Natural killer cell (primary cell): ENCODE data around the gene ZC2HC1C. TPM values are rescaled to one million over a fixed set of nuclear protein-coding genes. Genes with fewer than 3 reads are reported as not detected.

Source experiments
- ATAC-seq, 3 donors: fragments of 150-1000 bp in 2 of 3; fragments of 200-7000 bp in 1 of 3; cut with Tn5 transposase; 1 replicate in 1 of 3; 2 replicates in 2 of 3; pipeline ENCODE4 v1.10.0; 2021; ENCODE audit warnings: mild to moderate bottlenecking in 2 of 3, moderate library complexity in 2 of 3
- DNase-seq, 2 donors: peaks; one replicate each; pipeline versions ENCODE4 v3.0.0 to v3.0.0-alpha.2; 2013 to 2021; ENCODE audit warnings: mixed read lengths in 1 of 2
- H3K27ac ChIP-seq: one replicate; pipeline ENCODE4 v1.5.1; 2013; ENCODE audit warnings: mild to moderate bottlenecking, low read length
- H3K27me3 ChIP-seq: one replicate; pipeline ENCODE4 v1.6.1; 2013; ENCODE audit warnings: low read length; ENCODE audit not compliant: control insufficient read depth, insufficient read depth
- H3K36me3 ChIP-seq: one replicate; pipeline ENCODE4 v1.6.1; 2013; ENCODE audit warnings: low read length; ENCODE audit not compliant: control insufficient read depth, insufficient read depth
- H3K4me1 ChIP-seq: one replicate; pipeline ENCODE4 v1.6.1; 2013; ENCODE audit warnings: low read length; ENCODE audit not compliant: control insufficient read depth, insufficient read depth
- H3K4me3 ChIP-seq: one replicate; pipeline ENCODE4 v1.5.1; 2013; ENCODE audit warnings: low read length
- H3K9me3 ChIP-seq: one replicate; pipeline ENCODE4 v1.6.1; 2013; ENCODE audit warnings: low read length; ENCODE audit not compliant: control insufficient read depth, insufficient read depth
- H3K27ac Mint-ChIP-seq, 2 donors: one replicate each; pipeline ENCODE4 v1.8.0; 2022; ENCODE audit warnings: mild to moderate bottlenecking in 2 of 2, mixed read lengths in 2 of 2, moderate library complexity in 1 of 2
- H3K27me3 Mint-ChIP-seq, 2 donors: one replicate each; pipeline ENCODE4 v1.8.0; 2022; ENCODE audit warnings: low read depth in 2 of 2, mixed read lengths in 2 of 2
- H3K36me3 Mint-ChIP-seq: one replicate; pipeline ENCODE4 v1.8.0; 2022; ENCODE audit warnings: mixed read lengths
- H3K4me1 Mint-ChIP-seq, 2 donors: one replicate each; pipeline ENCODE4 v1.8.0; 2022; ENCODE audit warnings: mixed read lengths in 2 of 2
- H3K4me3 Mint-ChIP-seq: one replicate; pipeline ENCODE4 v1.8.0; 2022; ENCODE audit warnings: mild to moderate bottlenecking, moderate library complexity, mixed read lengths
- H3K9me3 Mint-ChIP-seq, 2 donors: one replicate each; pipeline ENCODE4 v1.8.0; 2022; ENCODE audit warnings: mixed read lengths in 2 of 2
- WGBS: methylation state at CpG from one replicate; pipeline ENCODE4 v1.1.7; 2013; ENCODE audit warnings: missing lambda C conversion rate; ENCODE audit not compliant: insufficient coverage; 5-methylcytosine and 5-hydroxymethylcytosine counted together
- intact Hi-C: fragments of 100-400 bp; cut with micrococcal nuclease; formaldehyde crosslinking; loops from one replicate; pipeline ENCODE4 v1.14.2; 2022
- total RNA-seq, 4 donors: library from RNA; stranded (reverse); fragments of 120-200 nt in 1 of 4; gene quantifications; one replicate each; pipeline versions ENCODE4 v1.2.3 to v1.2.4, GENCODE V29; 2013 to 2022
- TF ChIP-seq, protein P1 (sequence below): fragments of 200-600 bp; IDR thresholded peaks from one replicate; pipeline ENCODE4 v1.8.0; 2022; ENCODE audit warnings: antibody characterized with exemption

The ZC2HC1C gene
- total RNA-seq, 3 donors from 2014 or later (not counting 1 experiment from before 2014, with no cell fraction given): 0.55 TPM; not detected in 2

DNA sequence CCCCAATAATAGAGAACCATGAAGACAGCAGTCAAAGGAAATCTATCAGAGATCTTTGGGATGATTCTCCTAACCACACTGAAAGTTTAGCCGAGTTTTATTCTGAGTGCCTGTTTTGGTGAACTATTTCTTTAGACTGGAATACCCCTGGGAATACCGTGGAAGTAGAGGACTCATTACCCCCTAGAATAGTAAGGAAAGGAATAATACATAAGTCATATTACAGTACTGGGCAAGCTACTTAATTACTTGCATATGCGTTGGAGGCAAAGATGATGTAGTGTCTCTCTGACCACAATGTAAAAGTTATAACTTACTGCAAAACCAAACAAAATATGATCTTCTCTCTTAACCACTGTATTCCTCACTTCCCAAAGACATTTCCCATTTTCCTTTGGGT, 25.5 kb downstream of the ZC2HC1C start:
- Mint-ChIP-seq H3K27ac (no peak overlapping the region), H3K4me1 (no peaks in the 10 kb centered on the region), H3K9me3 (no peaks in the 10 kb centered on the region), H3K4me3 (no peak overlapping the region), H3K36me3 (peaks cover 16% of the 10 kb centered on the region), H3K27me3 (no peaks in the 10 kb centered on the region)
- no peak for DNase-seq
- Histone ChIP-seq H3K27me3 (no peaks in the 10 kb centered on the region), H3K36me3 (peaks cover 76% of the 10 kb centered on the region), H3K4me1 (no peaks in the 10 kb centered on the region), H3K9me3 (no peaks in the 10 kb centered on the region), H3K4me3 (no peak overlapping the region), H3K27ac (no peak overlapping the region)
- intact Hi-C loops: no loop called here
- ATAC-seq: no peak
- 71% methylated on average over 1 of the region's 3 CpGs for WGBS
- TF ChIP-seq, protein P1, sequence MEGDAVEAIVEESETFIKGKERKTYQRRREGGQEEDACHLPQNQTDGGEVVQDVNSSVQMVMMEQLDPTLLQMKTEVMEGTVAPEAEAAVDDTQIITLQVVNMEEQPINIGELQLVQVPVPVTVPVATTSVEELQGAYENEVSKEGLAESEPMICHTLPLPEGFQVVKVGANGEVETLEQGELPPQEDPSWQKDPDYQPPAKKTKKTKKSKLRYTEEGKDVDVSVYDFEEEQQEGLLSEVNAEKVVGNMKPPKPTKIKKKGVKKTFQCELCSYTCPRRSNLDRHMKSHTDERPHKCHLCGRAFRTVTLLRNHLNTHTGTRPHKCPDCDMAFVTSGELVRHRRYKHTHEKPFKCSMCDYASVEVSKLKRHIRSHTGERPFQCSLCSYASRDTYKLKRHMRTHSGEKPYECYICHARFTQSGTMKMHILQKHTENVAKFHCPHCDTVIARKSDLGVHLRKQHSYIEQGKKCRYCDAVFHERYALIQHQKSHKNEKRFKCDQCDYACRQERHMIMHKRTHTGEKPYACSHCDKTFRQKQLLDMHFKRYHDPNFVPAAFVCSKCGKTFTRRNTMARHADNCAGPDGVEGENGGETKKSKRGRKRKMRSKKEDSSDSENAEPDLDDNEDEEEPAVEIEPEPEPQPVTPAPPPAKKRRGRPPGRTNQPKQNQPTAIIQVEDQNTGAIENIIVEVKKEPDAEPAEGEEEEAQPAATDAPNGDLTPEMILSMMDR: no peak

DNA sequence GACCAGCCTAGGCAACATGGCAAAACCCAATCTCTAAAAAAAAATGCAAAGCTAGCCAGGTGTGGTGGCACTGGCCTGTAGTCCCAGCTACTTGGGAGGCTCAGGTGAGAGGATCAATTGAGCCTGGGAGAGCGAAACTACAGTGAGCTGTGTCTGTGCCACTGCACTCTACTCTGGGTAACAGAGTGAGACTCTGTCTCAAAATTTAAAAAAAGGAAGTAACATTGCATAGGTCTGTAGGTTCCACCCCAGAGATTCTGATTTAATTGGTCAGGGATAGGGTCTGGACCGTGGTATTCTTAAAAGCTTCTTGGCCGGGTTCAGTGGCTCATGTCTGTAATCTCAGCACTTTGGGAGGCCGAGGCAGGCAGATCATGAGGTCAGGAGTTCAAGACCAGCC, 26.2 kb downstream of the ZC2HC1C start:
- no peak overlapping the region for H3K4me3 Mint-ChIP-seq
- no peaks in the 10 kb centered on the region for H3K4me1 Mint-ChIP-seq
- 85% methylated on average over 4 of the region's 4 CpGs for WGBS
- H3K27me3 ChIP-seq: no peaks in the 10 kb centered on the region
- no peak overlapping the region for H3K4me3 ChIP-seq
- no peaks in the 10 kb centered on the region for H3K4me1 ChIP-seq
- H3K27me3 Mint-ChIP-seq: no peaks in the 10 kb centered on the region
- peaks cover 74% of the 10 kb centered on the region for H3K36me3 ChIP-seq
- H3K9me3 ChIP-seq: no peaks in the 10 kb centered on the region
- H3K27ac Mint-ChIP-seq: no peak overlapping the region
- intact Hi-C loops: no loop called here
- TF ChIP-seq, protein P1: no peak
- no peak overlapping the region for H3K27ac ChIP-seq
- no peak for DNase-seq
- H3K36me3 Mint-ChIP-seq: peaks cover 16% of the 10 kb centered on the region
- ATAC-seq: no peak
- no peaks in the 10 kb centered on the region for H3K9me3 Mint-ChIP-seq

DNA sequence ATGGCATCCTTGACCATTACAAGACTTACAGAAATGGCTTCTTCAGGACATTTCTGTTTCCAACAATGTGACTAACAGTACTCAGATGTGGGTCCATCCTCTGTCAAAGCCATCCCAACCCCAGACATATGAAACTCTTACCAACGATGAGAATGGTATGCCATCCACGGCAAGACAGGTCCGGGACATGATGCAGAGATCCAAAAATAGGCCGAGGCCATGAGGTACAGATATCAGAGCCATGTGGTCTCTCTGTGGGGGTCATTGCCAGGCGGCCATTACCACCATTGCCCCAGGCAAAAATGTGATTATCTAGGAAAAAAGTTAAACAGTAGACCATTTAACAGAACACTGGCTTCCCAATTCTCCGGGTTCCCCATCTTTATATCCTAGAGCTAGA, 27.5 kb downstream of the ZC2HC1C start:
- H3K27me3 ChIP-seq: no peaks in the 10 kb centered on the region
- intact Hi-C loops: no loop called here
- DNase-seq: no peak
- TF ChIP-seq, protein P1: no peak
- no peak for ATAC-seq
- no peak overlapping the region for H3K4me3 ChIP-seq
- H3K4me1 Mint-ChIP-seq: no peaks in the 10 kb centered on the region
- peaks cover 16% of the 10 kb centered on the region for H3K36me3 Mint-ChIP-seq
- no peaks in the 10 kb centered on the region for H3K27me3 Mint-ChIP-seq
- peaks cover 75% of the 10 kb centered on the region for H3K36me3 ChIP-seq
- over 99% methylated on average over 6 of the region's 6 CpGs for WGBS
- no peaks in the 10 kb centered on the region for H3K9me3 ChIP-seq
- H3K9me3 Mint-ChIP-seq: no peaks in the 10 kb centered on the region
- no peak overlapping the region for H3K4me3 Mint-ChIP-seq
- no peak overlapping the region for H3K27ac Mint-ChIP-seq
- no peaks in the 10 kb centered on the region for H3K4me1 ChIP-seq
- no peak overlapping the region for H3K27ac ChIP-seq

DNA sequence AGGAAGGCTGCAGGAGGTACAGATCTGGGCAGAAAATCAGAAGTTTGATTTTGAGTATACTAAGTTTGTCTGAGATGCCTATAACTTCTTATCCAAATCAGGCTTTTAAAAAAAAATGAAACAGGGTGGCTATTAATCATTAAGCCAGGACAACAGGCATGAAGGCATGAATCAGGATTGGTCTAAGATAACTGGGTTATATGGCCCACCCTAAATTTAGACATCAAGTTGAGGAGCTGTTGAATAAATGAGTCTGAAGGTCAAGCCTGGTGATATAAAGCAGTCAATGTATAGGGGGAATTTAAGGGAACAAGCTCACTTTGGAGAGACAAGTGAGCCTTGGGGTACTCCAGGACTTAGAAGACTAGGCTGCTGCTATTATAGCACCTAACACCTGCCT, 28.8 kb downstream of the ZC2HC1C start:
- H3K27ac ChIP-seq: no peak overlapping the region
- intact Hi-C loops: no loop called here
- ATAC-seq (no peak), DNase-seq (no peak)
- no peaks in the 10 kb centered on the region for H3K4me1 ChIP-seq
- TF ChIP-seq, protein P1: no peak
- H3K4me1 Mint-ChIP-seq: no peaks in the 10 kb centered on the region
- H3K4me3 ChIP-seq: no peak overlapping the region
- no peaks in the 10 kb centered on the region for H3K9me3 Mint-ChIP-seq
- peak overlapping the region in 1 of 2 donors; percentile 1 for H3K27ac Mint-ChIP-seq
- H3K27me3 ChIP-seq: no peaks in the 10 kb centered on the region
- no peak overlapping the region for H3K4me3 Mint-ChIP-seq
- peaks cover 75% of the 10 kb centered on the region for H3K36me3 ChIP-seq
- H3K9me3 ChIP-seq: no peaks in the 10 kb centered on the region
- no peaks in the 10 kb centered on the region for H3K27me3 Mint-ChIP-seq
- peaks cover 21% of the 10 kb centered on the region for H3K36me3 Mint-ChIP-seq
